GM19397 (cell line): Measurements from ENCODE around the gene CYFIP2.
"Not testable (repeated sequence)": the region's sequence is repeated elsewhere in the genome, so short reads cannot be mapped to it uniquely, and the experiment has no call there.

ENCODE experiments used
- ATAC-seq: cut with Tn5 transposase; IDR thresholded peaks from one replicate; pipeline ENCODE4 v1.9.1; 2021; ENCODE audit warnings: mild to moderate bottlenecking, moderate library complexity; ENCODE audit not compliant: unreplicated experiment

Gene CYFIP2

DNA sequence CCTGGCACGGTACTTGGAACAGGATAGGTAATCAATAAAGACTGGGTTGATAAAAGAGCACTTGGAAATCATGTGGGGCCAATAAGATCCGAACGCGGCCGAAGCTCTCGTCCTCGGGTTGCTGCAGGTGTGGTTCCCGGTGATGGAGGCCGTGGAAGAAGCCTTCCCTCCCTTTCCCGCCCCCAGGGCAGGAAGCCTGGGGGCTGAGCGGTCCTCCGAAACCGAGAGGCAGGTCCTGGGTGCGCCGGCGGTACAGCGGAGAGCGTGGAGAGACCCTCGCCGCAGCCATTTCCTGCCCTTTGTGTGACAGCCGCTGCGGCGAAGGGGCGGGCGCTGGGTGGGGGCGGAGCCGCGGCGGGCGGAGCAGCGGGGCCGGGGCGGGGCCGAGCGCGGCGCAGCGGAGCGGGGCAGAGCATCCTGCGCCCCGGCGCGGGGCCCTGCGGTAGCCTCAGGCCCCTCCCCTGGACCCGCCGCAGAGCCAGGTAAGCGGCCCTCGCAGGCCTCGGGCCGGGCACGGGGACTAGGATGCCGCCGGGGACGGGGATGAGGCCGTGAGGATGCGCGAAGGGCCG is at the start of gene CYFIP2:
CYFIP2 (plus strand) TSS at position 410 of the 572 bp plus-strand sequence. CDS start 19,239 bp downstream, outside the sequence.
- peak; percentile 91 for ATAC-seq

DNA sequence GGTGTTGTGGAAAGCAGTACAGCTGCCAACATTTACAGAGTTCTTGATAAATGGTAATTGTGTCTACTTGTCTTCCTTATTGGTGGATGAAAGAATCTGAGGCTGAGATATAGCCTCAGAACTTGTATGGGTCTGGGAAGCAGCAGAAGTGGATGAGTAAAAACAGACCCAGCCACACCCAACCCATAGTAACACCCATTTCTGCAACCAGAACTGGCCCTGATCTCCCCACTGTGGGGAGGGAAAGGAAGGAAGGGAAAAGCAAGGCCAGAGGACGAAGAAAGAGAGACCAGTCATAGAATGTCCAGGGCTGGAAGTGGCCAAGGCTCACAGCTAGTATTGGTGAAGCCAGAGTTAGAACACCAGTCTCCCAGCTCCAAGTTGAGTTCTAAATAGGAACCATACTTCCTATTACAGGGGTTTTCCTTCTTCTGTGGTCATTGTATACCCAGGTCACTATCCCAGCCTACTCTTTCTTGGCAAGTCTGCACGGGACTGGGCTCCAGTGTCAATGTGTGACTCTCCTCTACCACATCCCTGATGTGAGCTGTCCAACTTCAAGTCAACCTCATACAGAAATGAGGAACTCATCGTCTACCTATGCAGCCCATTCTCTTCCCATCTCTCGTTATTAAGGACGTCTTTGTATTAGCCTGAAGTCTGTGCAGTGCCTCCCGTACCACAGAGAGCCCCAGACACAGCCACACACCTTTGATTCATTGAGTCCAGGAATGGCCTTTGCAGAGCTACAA is 49.4 kb upstream of the CYFIP2 start:
- no peak for ATAC-seq

DNA sequence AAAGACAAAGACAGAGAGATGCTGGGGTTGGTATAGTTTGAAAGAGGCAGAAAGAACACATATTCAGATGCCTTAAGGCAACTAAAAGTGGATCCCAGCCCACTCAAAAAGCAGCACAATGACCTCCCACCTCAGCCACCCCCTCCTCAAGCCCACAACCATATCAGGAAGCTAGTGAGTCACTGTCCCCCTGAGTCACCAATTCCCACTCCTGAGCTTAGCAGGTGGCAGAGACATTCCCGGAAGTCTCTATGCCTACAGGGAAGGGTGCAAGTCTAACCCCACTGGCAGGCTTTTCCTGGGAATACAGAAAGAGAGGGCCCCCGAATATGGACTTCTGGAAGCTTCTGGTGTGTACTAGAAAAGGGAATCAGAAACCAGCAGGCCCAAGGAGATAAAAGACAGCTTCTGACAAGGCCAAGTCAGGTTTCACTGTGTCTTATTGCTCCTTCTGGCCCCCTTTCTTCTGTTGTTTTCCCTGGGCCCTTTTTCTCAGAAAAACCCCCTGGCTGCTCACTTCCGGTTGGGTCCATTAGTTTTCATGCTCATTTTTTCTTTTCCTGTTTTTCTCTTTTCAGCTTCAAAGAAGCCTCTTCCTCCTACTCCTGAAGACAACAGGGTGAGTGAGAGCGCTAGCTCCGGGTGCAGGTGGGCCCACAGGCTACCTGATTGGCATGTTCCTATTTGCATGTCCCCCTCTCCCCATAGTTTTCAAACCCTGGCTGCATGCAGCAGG is 48.5 kb upstream of the CYFIP2 start:
- no peak for ATAC-seq

DNA sequence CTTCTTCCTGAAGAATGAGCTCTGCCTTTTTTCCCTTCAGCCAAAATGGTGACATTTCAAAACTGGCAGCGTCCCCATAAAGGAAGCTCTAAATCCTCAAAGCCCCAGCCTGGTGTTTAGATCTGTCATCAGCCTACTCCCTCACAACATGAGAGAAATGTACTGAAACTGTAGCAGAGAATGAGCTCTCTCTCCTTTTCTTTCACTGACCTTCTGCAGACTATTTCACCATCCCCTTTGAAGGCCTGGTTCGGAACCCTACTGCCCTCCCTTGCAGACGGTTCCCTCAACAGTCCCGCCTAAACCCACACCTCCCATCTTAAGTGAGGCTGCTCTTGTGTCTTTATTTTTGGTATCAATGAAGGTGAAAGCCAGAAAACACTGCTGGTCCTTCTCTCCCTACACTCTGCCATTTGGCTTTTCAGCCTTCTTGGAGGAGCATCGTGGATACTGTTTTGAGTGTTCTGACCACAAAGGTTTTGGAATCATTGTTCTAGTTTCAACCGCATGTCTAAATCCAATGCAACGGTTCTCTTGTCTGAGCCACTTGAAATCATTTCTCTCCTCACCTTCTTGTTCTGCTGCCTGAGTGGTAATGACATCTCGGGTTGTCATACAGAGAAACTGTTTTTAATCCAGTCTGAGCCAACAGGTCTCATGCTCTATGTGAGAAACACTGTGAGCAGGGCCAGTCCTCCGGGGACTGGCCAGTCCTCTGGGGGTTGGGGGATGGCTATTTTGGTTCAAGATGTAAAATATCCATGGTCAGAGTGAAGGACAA is 46.2 kb upstream of the CYFIP2 start:
- peak; percentile 42 for ATAC-seq

DNA sequence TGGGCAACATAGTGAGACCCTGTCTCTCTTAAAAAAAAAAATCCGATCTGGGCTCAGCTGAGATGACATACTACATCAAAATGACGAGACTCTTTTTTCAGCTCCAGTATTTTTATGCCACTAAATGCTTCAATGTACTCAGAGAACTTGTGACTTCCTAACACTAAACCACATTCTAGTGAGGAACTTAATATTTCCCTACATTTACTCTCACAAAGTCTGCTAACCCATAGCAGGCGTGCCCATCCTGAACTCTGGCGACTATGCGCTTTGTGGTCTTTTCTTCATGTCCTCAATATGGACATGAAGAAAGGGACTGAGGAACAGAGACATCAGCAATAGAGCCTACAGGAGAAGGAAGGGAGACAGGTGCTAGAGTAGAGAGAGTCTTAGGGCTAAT is 44.0 kb upstream of the CYFIP2 start:
- no peak for ATAC-seq

DNA sequence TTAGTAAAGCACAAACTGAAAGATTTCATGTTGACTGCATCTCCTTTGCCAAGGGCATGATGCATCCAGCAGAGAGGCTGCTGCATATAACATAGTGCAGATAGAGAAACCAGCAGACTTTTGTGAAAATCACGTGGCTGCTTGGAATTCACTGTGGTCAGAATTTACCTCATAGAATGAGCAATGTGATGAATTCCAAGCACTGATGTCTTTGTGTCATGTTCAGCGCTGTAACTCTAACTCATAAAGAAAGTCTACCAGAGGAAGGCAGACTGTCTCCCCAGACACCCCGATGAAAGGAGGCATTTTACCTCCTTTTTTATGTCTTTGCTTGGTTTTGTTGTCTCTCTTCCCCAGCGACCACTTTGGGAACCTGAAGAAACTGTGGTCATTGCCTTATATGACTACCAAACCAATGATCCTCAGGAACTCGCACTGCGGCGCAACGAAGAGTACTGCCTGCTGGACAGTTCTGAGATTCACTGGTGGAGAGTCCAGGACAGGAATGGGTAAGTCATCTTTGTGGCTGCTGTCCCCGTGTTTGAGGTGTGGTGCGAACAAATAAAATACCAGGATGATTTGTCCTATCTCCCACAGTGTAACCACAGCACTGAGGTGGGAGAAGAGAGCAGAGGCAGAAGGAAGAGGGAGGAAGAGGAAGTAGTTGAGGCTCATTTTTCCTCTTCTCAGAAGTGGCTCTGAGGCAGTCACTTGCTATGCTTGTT is 43.3 kb upstream of the CYFIP2 start:
- no peak for ATAC-seq

DNA sequence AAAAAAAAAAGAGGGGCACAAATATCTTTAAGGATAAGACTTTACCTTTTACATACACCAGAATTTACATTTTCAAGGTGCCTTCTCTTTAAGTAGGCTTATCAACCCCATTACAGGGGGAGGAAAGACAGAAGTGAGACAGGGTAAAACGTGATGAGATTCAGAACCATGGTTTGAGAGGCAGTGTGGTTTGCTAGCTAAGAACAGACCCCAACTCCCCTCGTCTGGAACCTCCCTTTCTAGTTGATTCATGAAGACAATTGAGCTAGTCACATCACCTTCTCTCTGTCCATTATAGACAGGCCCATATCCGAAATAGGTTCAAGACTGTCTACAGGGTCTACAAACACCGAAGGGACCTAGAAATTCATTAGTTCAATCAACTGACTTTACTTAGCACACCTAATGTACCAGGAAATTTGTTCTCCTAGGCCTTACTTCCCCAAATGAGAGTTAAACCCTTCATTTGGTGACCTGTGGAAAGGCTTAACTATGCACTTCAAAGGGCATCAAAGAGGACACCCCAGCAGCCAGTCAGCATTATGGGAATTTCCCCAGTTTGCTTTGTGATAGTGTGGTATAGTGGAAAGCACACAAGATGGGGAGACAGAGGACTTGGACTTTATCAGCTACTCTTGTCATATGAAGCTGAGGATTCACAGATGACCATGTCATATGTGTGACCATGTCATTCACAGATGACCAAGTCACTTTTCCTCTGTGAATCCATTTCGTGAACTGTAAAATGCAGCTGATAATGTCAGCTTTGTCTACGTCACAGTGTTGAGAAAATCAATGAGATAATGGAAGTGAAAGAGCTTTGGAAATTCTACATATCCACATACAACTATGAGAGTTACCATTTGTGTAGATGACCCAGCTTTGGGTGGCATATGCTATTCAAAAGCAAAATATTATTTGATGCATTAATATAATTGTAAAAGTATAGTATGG is 40.2 kb upstream of the CYFIP2 start:
- ATAC-seq = no peak

DNA sequence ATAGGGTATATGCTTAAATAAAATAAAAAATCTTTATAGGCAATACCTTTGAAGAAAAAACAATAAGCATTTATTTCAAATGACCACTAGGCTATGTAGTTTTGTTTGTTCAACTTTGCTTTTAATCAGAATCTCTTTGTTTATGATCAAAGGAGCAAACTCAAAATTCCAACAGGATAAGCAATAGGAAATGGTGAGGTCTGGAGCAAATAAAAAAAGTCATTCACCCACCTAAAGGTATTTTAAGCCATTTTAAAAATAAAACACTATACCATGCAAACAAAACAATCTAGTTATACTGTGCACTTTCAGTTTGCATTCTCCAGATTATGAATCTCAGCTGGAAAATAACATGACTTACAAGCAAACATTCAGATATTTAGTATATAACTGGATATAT is 35.3 kb upstream of the CYFIP2 start:
- no peak for ATAC-seq

DNA sequence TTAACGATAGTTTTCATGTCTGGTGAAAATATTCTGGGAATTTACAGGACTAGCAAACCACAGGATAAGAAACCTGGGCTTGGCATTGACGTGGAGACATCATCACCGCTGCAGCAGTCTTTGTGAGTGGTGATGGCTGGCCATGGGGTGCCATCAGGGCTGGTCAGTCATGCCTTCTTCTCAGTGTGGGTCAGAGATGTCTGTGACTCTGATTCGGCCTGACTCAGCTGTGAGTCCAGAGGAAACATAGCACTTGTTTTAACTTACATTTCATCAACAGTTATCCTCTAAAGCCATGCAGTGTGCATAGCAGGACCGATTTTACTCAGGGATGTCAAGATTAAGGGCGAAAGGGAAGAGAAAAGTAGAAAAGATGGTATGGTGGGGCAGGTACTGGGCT is 33.2 kb upstream of the CYFIP2 start:
- ATAC-seq = no peak

DNA sequence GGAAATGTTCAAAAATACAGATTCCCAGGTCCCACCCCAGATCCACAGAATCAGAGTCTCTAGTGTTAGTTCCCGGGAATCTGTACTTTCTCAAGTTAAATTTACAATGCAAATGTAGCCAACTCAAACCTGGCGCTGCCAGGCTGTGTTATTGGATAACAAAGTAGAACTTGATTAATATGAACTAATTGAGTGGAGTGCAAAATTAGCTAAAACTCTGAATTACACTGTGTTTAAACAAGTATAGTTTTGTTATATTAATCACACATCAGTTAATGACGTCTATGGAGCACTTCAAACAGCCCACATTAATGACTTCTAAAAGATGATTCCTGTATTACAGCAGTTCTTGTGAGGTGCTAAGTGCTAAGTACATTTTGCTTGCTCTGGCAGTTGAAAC is 32.4 kb upstream of the CYFIP2 start:
- ATAC-seq = no peak

DNA sequence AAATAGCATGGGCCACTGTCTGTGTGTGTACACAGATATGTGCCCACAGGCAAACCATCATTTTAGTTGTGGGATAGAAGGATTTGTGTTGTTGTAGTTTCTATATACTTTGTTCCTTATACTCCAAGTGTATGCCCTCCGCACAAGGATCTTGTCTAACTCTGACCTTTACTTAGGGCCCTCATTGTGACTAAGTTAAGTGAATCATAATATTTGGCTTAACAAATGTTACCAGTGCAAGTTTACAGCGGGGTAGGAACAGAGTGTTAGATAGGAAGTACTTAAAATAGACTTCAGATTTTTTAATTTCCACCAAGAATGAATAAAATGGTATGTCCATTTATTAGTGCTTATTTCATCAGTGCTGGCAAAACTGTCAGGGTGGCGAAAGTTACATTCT is 29.5 kb upstream of the CYFIP2 start:
- ATAC-seq = no peak

DNA sequence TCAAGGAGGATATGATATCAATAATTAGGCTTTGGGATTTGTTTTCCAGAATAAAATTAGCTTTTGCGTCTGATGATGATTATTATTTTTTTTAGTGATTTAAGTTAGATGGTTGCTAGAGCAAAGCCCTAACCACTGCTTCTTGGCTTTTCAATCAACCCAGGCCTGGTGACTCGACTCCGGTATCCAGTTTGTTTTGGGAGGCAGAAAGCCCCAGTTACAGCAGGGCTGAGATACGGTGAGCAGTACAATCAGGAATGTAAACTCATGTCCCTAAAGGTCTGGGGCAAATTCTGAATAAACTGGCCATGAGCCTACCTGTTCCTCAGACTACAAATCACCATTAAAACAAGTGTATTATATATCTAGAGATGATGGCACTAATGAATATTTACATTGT is 24.4 kb upstream of the CYFIP2 start:
- no peak for ATAC-seq

DNA sequence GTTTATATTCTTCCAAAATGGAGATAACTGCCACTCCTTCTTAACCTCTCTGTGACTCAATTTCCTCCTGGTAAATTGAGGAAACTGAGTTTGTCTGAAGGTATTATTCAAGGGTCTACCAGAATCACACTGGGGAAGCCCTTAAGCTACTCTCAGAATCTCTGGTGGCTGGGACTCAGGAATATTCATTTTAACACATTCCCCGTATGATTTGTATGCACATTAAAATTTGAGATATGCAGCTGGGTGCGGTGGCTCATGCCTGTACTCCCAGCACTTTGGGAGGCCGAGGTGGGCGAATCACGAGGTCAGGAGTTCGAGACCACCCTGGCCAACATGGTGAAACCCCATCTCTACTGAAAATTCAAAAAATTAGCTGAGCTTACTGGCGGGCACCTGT is 21.2 kb upstream of the CYFIP2 start:
- ATAC-seq = not testable (repeated sequence)

DNA sequence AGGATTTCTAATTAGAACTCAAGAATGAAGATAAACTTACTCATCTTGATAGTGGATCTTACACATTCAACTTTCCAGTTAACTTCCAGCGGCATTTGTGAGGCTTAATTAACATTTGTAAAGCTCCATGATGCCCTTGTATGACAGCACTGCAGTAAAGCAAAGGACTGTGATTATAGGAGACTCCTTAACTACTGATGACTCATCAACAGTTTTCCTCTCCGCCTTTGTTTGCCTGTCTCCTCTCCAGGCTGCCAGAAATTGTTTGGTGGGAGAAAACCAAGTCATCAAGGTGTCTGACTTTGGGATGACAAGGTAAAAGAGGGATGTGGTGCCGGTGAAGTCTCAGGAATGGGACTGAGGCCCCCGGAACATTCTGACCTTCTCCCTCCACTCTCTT is 20.4 kb upstream of the CYFIP2 start:
- ATAC-seq = no peak

DNA sequence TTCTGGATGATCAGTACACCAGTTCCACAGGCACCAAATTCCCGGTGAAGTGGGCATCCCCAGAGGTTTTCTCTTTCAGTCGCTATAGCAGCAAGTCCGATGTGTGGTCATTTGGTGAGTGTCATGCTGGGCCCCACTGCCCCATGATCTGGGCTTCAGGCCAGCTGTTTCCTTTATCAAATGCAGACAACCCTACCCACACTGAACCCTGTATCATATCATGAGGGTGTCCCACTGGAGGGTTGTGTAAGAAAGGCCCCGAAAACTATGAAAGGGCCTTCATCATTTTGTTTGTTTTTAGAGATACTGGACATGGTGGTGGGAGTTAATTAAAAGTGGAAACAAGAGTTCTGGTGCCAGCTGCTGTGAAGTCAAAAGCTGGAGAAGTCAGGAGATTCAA is 20.0 kb upstream of the CYFIP2 start:
- no peak for ATAC-seq

DNA sequence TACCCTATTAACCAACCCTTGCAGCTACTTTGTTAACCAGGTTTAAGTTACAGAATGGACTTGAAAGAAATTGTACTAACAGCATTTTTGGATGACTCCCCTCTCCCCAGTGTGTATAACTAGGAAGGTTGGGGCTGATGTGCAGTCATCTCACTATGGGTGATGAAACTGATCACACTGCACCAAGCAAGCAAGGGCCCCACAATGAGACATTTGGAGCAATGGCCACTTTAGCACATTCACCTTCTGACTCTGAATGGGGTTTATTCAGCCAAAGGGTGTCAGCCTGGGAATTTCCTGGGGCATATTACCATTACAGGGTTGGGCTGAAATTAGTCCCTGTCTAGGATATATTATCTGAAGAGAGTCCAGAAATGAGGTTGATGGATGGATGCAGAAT is 18.7 kb upstream of the CYFIP2 start:
- ATAC-seq = no peak

DNA sequence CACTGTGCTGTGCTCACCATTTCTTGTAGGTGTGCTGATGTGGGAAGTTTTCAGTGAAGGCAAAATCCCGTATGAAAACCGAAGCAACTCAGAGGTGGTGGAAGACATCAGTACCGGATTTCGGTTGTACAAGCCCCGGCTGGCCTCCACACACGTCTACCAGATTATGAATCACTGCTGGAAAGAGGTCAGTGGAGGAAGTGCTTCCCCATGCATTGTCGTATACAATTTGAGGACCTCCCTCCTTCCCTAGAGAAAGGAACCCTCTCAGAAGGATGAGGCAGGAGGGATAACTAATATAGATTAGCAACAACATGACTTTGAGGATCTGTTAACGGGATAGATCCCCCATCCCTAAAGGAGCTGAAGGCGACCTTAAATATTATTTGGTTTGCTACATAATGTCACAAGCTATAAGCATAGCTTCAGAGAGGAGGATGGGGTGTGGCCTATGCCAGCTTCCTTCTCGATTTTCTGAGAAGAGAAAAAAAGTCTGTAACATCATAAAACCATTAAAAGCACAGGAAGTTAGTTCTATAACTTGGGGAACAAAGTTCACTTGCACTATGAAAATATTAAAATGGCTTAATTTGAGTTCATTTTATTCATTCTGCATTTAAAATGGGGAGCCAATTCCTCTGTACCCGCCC is 17.0 kb upstream of the CYFIP2 start:
- ATAC-seq = no peak

DNA sequence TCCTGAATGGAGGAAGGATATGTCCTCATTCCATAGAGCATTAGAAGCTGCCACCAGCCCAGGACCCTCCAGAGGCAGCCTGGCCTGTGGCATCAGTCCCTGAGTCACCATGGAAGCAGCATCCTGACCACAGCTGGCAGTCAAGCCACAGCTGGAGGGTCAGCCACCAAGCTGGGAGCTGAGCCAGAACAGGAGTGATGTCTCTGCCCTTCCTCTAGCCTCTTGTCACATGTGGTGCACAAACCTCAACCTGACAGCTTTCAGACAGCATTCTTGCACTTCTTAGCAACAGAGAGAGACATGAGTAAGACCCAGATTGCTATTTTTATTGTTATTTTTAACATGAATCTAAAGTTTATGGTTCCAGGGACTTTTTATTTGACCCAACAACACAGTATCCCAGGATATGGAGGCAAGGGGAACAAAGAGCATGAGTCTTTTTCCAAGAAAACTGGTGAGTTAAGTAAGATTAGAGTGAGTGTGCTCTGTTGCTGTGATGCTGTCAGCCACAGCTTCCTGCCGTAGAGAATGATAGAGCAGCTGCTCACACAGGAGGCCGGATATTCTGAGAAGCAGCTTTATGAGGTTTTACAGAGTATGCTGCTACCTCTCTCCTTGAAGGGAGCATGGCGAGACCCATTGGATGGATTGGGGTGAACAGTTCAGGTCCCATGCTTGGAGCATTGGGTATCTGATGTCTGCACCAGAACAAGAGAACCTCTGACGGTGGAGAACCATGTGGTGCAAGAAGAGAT is 13.0 kb upstream of the CYFIP2 start:
- ATAC-seq = peak; percentile 87
